ENCODE data around the gene PDLIM5.
"Not testable (repeated sequence)": the region's sequence is repeated elsewhere in the genome, so short reads cannot be mapped to it uniquely, and the experiment has no call there.

PDLIM5 gene

GRCh38 chr4:94504545-94504944, 52.8 kb downstream of the PDLIM5 start:
- no peak for DNase-seq

- DNase-seq, result no peak
Measured at GRCh38 chr4:94506822-94507221, 55.1 kb downstream of the PDLIM5 start.

- no peak for DNase-seq
Measured at GRCh38 chr4:94507281-94507680, 55.5 kb downstream of the PDLIM5 start.

- DNase-seq, result no peak
Measured at GRCh38 chr4:94507708-94508107, 56.0 kb downstream of the PDLIM5 start.

- no peak for DNase-seq
Measured at GRCh38 chr4:94508296-94508695, 56.6 kb downstream of the PDLIM5 start.

- no peak for DNase-seq
Measured at GRCh38 chr4:94508806-94509205, 57.1 kb downstream of the PDLIM5 start.

GRCh38 chr4:94511591-94511990, 59.8 kb downstream of the PDLIM5 start:
- DNase-seq, result no peak

GRCh38 chr4:94513532-94513931, 61.8 kb downstream of the PDLIM5 start:
- DNase-seq, result not testable (repeated sequence)

GRCh38 chr4:94515365-94515764, 63.6 kb downstream of the PDLIM5 start:
- no peak for DNase-seq

- DNase-seq, result no peak
Measured at GRCh38 chr4:94516067-94516466, 64.3 kb downstream of the PDLIM5 start.

- no peak for DNase-seq
Measured at GRCh38 chr4:94516999-94517398, 65.3 kb downstream of the PDLIM5 start.

- DNase-seq, result no peak
Measured at GRCh38 chr4:94517492-94517891, 65.8 kb downstream of the PDLIM5 start.

GRCh38 chr4:94519019-94519418, 67.3 kb downstream of the PDLIM5 start:
- no peak for DNase-seq

- no peak for DNase-seq
Measured at GRCh38 chr4:94519925-94520789, 68.4 kb downstream of the PDLIM5 start.

GRCh38 chr4:94523033-94523580, 71.4 kb downstream of the PDLIM5 start:
- no peak for DNase-seq

GRCh38 chr4:94523617-94524016, 71.9 kb downstream of the PDLIM5 start:
- no peak for DNase-seq

- no peak for DNase-seq
Measured at GRCh38 chr4:94525993-94526728, 74.4 kb downstream of the PDLIM5 start.

- DNase-seq, result no peak
Measured at GRCh38 chr4:94527556-94528233, 76.0 kb downstream of the PDLIM5 start.

- DNase-seq, result no peak
Measured at GRCh38 chr4:94528792-94529451, 77.2 kb downstream of the PDLIM5 start.

- DNase-seq, result no peak
Measured at GRCh38 chr4:94530073-94530472, 78.3 kb downstream of the PDLIM5 start.

GRCh38 chr4:94531991-94532789, 80.4 kb downstream of the PDLIM5 start:
- no peak for DNase-seq
